ENCODE measurements around the gene FOXP1. TPM values are rescaled to one million over a fixed set of nuclear protein-coding genes. Genes with fewer than 3 reads are reported as not detected.

FOXP1 gene
- total and polyA plus RNA-seq, 8 donors: 95.1 to 143 (median 123) TPM

GRCh38 chr3:70911719-70912118, 671.8 kb downstream of the FOXP1 start:
- H3K4me1 ChIP-seq: no peaks in the 10 kb centered on the region
- DNase-seq (no peak), ATAC-seq (no peak)
- intact Hi-C loops (cut with DNase I): no loop called here
- H3K27me3 ChIP-seq: no peaks in the 10 kb centered on the region
- H3K27ac ChIP-seq: no peak overlapping the region
- H3K36me3 ChIP-seq: no peaks in the 10 kb centered on the region
- no peaks in the 10 kb centered on the region for H3K9me3 ChIP-seq
- H3K4me3 ChIP-seq: no peak overlapping the region
- TF ChIP-seq CTCF (IDR thresholded peaks at IDR 0.05): no peak

- Histone ChIP-seq H3K4me1 (no peaks in the 10 kb centered on the region), H3K9me3 (no peaks in the 10 kb centered on the region), H3K27me3 (no peaks in the 10 kb centered on the region), H3K4me3 (no peak overlapping the region), H3K27ac (no peak overlapping the region), H3K36me3 (no peaks in the 10 kb centered on the region)
- no peak for DNase-seq
- TF ChIP-seq CTCF (IDR thresholded peaks at IDR 0.05): no peak
- no peak for ATAC-seq
- intact Hi-C loops (cut with DNase I): no loop called here
Observed at GRCh38 chr3:70905491-70905890, 678.0 kb downstream of the FOXP1 start.

Small RNA genes lying within 50 kb of the gene (microRNA-seq; reads per million reads assigned to microRNA genes)
- 1.2 to 3.5 reads per million in 2 donors for gene MIR1284

Other genes with a start within 250 kb of the FOXP1 start
- 10 to 100 TPM; 23.2 to 34.8 TPM for gene EIF4E3, start 141.7 kb upstream of the FOXP1 start, total RNA-seq
- 10 to 100 TPM; 10.4 to 14.5 (median 12.6) TPM for gene EIF4E3, start 141.7 kb upstream of the FOXP1 start, polyA plus RNA-seq (ENCODE audit: insufficient read length in 6 of 6)
- 1 to 10 TPM; 2.8 to 3.0 TPM for gene GPR27, start 170.1 kb upstream of the FOXP1 start, total RNA-seq
- 1 to 10 TPM; 2.1 to 3.9 (median 2.9) TPM for gene GPR27, start 170.1 kb upstream of the FOXP1 start, polyA plus RNA-seq (ENCODE audit: insufficient read length in 6 of 6)
- 10 to 100 TPM in 1 of 2 donors, under 1 TPM in 1; 0.32 to 18.1 TPM for gene PROK2, start 201.4 kb upstream of the FOXP1 start, total RNA-seq
- gene PROK2, start 201.4 kb upstream of the FOXP1 start, polyA plus RNA-seq (ENCODE audit: insufficient read length in 6 of 6): under 1 TPM in 2 of 6 donors, not detected in 4; 0.11 to 0.21 TPM